ENCODE results near the gene GOLGA8K.
"Not testable (repeated sequence)": the region's sequence is repeated elsewhere in the genome, so short reads cannot be mapped to it uniquely, and the experiment has no call there.

GOLGA8K gene

GRCh38 chr15:32403192-32403591, at the start of gene GOLGA8K:
GOLGA8K (minus strand) TSS chr15:32403292; CDS start chr15:32403194, 98 bp downstream.
- DNase-seq (ENCODE audit: low read depth); H3K4me3 ChIP-seq (ENCODE audit: low read length): not testable (repeated sequence)

DNA sequence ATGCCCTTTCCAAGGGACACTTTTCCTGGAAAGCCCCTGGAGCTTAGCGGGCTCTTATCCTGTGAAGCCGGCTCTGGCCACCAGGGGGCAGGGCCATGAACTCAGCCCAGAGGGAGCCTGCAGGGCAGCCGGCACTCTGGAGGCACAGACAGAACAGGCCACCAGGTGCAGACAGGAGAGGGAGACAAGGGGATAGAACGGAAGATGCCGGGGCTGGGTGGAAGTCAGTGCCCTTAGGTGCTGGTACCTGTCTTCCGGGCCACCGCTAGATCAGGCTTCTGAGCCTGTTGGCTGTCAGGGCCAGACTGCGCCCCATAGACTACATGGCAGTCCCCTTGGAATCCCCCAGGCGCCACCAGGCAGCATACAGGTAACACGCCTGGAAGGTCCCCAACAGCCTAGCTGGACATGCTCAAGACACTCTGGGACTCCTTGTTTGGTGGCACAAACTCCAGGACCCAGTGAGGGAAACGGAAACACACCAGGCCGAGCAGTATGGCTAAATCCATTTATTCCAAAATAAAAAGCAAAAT, 37.4 kb upstream of the GOLGA8K start:
- H3K4me3 ChIP-seq (ENCODE audit: low read length); DNase-seq (ENCODE audit: low read depth): not testable (repeated sequence)

- not testable (repeated sequence) for DNase-seq (ENCODE audit: low read depth); H3K4me3 ChIP-seq (ENCODE audit: low read length)
Measured at GRCh38 chr15:32434102-32434963, 31.2 kb upstream of the GOLGA8K start.

DNA sequence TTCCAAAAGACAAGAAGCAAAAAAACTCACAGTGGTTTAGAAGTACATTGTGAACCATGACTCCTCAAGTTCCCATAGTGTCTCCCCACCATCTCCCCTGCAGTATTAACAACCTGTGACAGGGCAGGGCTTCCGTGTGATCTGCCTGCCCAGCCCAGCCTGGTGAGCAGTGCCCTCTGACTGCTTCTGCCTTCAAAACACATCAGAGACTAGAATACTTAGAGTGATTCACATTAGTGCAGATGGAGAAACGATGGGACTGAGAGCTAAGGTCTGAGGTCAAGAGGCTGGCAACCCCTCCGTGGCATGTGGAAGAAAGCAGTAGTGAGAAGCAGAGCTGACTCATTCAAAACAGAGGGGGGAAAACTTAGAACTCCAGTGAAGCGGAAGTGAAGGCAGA, 24.5 kb upstream of the GOLGA8K start:
- H3K4me3 ChIP-seq (ENCODE audit: low read length); DNase-seq (ENCODE audit: low read depth): not testable (repeated sequence)

- DNase-seq (ENCODE audit: low read depth); H3K4me3 ChIP-seq (ENCODE audit: low read length): not testable (repeated sequence)
Measured at GRCh38 chr15:32426511-32426910, 23.4 kb upstream of the GOLGA8K start.

DNA sequence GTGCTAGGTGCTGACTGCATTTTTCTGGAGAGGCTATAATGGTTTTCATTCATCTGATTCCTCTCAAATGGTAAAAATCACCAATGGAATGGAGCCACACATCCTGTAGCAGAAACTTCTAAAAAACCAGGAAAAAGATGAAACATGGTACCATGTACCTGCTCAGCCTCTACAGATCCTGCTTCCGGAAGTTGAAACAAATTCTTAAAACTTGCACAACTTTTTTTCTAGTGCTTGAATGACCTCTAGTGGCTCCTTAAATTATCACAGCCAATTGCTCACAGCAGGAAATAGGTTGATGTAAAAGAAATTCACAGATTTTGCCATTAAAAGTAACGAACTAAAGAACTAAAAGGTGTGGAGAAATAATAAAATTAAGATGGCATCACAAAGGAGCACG, 4.8 kb upstream of the GOLGA8K start:
- DNase-seq (ENCODE audit: low read depth); H3K4me3 ChIP-seq (ENCODE audit: low read length): not testable (repeated sequence)

GRCh38 chr15:32396522-32396921, 6.6 kb downstream of the GOLGA8K start:
- H3K4me3 ChIP-seq (ENCODE audit: low read length); DNase-seq (ENCODE audit: low read depth): not testable (repeated sequence)

DNA sequence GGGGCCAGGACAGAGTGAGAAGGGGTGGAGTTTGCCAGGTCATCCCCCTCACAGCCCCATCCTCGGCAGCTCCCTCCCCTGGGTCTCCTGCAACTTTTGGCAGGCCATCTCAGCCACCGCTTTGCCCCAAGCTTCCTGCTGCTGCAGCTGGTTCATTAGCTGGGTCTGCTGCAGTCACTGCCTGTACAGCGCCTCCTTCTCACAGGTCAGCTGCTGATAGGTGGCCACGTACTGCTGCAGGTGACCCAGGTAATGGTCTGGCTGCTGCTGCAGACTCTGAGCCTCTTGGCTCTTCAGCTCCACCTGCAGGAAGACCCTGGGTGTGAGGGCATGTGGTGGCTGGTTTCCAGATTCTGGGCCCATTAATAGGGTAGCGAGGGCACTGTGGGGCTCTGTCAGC, 8.3 kb downstream of the GOLGA8K start:
- DNase-seq (ENCODE audit: low read depth); H3K4me3 ChIP-seq (ENCODE audit: low read length): not testable (repeated sequence)

DNA sequence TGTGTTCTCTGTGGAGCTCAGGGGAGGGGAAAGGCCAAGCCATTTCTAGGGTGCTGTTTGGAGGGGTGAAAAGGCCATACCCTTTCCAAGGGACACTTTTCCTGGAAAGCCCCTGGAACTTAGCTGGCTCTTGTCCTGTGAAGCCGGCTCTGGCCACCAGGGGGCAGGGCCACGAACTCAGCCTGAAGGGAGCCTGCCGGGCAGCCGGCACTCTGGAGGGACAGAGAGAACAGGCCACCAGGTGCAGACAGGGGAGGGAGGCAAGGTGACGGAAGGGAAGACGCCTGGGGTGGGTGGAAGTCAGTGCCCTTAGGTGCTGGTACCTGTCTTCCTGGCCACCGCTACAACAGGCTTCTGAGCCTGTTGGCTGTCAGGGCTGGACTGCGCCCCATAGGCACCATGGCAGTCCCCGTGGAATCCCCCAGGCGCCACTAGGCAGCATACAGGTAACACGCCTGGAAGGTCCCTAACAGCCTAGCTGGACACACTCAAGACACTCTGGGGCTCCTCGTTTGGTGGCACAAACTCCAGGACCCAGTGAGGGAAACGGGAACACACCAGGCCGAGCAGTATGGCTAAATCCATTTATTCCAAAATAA, 14.9 kb downstream of the GOLGA8K start:
- DNase-seq (ENCODE audit: low read depth); H3K4me3 ChIP-seq (ENCODE audit: low read length): not testable (repeated sequence)

DNA sequence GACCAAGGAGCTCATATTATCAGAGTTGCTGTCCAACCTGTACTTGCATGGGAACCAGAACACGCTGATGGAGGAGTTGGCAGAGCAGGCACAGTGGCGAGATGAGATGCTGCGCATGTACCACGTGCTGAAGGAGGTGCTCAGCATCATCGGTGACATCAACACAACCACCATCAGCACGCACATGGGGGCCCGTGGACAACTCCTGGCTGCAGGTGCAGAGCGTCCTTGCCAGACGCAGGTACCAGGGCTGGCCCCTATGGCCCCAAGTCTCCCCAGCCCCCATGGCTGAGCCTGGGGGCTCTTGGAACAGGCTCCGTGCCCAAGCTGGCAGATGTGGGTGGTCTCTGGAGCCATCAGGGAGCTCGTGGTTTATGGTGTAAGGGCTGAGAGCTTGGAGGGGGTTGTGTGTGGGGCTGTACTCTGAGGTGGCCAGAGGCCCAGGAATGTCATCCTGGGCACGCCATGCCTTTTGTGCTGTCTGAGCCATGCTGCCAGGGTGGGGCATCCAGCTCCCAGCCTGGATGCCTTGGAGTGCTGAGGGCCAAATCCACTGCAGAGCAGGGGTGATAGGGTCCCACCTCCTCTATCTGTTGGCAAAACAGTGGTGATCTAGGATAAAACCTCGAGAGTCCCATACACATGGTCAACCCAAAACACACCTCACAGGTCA, 17.1 kb downstream of the GOLGA8K start:
- not testable (repeated sequence) for DNase-seq (ENCODE audit: low read depth); H3K4me3 ChIP-seq (ENCODE audit: low read length)

DNA sequence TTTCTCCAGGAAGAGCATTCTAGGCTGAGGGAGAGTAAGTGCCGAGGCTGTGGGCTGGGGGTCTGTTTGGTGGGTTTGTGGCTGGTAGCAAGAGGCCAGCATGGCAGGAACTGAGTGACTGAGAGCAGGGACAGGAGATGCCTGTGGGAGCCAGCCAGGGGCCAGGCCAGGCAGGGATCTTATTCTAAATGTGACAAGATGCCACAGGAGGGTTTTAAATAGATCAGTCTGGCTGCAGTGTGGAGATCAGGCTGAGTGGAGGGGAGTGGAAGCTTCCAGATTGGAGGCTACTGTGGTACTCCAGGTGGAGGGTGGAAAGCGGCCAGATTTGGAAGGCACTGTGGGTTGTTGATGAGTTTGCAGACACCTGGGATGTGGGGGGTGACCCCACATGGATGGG, 28.9 kb downstream of the GOLGA8K start:
- not testable (repeated sequence) for DNase-seq (ENCODE audit: low read depth); H3K4me3 ChIP-seq (ENCODE audit: low read length)

GRCh38 chr15:32373707-32374106, 29.4 kb downstream of the GOLGA8K start:
- not testable (repeated sequence) for DNase-seq (ENCODE audit: low read depth); H3K4me3 ChIP-seq (ENCODE audit: low read length)

- not testable (repeated sequence) for H3K4me3 ChIP-seq (ENCODE audit: low read length); DNase-seq (ENCODE audit: low read depth)
Measured at GRCh38 chr15:32372075-32372474, 31.0 kb downstream of the GOLGA8K start.

- DNase-seq (ENCODE audit: low read depth); H3K4me3 ChIP-seq (ENCODE audit: low read length): not testable (repeated sequence)
Measured at GRCh38 chr15:32370526-32370925, 32.6 kb downstream of the GOLGA8K start.

DNA sequence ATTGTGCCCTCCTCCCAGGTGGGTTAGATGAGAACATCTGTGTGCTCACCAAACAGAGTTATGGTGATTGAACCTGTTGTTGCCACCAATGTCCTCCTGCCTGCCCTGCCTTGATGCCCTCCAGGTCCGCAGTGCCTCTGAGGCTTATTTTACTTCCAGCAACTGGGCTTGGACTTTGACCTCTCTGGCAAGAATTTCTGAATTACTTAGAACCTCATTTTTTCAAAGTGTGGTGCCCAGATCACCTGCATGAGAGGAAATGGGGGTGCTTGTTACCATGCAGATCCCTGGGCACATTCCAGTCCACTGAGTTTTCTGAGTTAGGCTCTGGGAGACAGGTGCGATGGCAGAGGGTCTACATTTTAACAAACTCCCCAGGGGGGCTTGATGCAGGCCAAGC, 33.0 kb downstream of the GOLGA8K start:
- DNase-seq (ENCODE audit: low read depth); H3K4me3 ChIP-seq (ENCODE audit: low read length): not testable (repeated sequence)

GRCh38 chr15:32366492-32366891, 36.6 kb downstream of the GOLGA8K start:
- not testable (repeated sequence) for DNase-seq (ENCODE audit: low read depth); H3K4me3 ChIP-seq (ENCODE audit: low read length)

DNA sequence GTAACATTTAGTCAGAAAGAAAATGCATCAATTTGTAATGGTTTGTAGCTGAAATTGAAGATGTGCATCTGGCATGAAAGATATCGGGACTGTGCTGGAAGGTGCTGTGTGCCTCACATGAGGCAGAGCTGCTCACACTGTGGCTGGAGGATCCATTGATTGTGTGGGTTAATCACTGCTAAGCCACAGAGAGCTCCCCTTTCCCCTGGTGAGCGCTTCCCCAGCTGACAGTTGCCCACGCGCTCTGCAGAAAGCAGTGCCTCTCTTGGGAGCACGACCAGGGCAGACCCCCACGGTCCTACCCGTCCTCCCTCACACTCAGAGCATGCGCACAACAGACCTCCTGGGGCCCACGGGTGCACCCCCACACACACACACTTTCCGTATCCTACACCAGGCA, 37.1 kb downstream of the GOLGA8K start:
- H3K4me3 ChIP-seq (ENCODE audit: low read length); DNase-seq (ENCODE audit: low read depth): not testable (repeated sequence)

GRCh38 chr15:32364944-32365343, 38.1 kb downstream of the GOLGA8K start:
- DNase-seq (ENCODE audit: low read depth); H3K4me3 ChIP-seq (ENCODE audit: low read length): not testable (repeated sequence)

DNA sequence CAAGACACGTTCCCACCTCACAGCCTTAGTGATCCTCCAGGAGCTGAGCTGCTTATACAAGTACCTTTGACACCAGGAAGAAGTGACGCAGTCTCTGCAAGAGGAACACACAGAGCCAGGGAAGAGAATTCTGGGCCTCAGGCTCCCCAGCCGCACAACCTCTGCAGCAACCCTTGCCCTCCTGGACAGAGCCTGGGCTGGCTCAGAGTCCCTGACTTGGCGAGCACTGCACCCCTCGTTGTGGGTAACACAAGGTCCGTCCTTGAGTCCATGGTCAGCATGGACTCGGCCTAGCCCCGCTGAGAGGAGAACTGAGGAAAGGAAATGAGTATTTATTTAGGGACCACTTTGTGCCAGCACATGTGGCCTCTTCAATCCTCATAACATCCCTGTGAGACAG, 39.6 kb downstream of the GOLGA8K start:
- DNase-seq (ENCODE audit: low read depth) = not testable (repeated sequence)

GRCh38 chr15:32361662-32362061, 41.4 kb downstream of the GOLGA8K start:
- H3K4me3 ChIP-seq (ENCODE audit: low read length); DNase-seq (ENCODE audit: low read depth): not testable (repeated sequence)

More for the DNA sequence above, 39.6 kb downstream of the GOLGA8K start:
- H3K4me3 ChIP-seq (ENCODE audit: low read length) = not testable (repeated sequence)
